HG03064 (cell line): ENCODE data around the gene KLHL22.
"Not testable (repeated sequence)": the region's sequence is repeated elsewhere in the genome, so short reads cannot be mapped to it uniquely, and the experiment has no call there.

Experiments
- ATAC-seq: cut with Tn5 transposase; IDR thresholded peaks from one replicate; pipeline ENCODE4 v1.9.1; 2021; ENCODE audit warnings: low read depth; ENCODE audit not compliant: unreplicated experiment

KLHL22 gene

GRCh38 chr22:20471126-20471833 is 24.3 kb downstream of the KLHL22 start:
- ATAC-seq, result no peak

GRCh38 chr22:20470525-20470924 is 25.1 kb downstream of the KLHL22 start:
- ATAC-seq, result not testable (repeated sequence)

- ATAC-seq, result no peak
These were observed 26.3 kb downstream of the KLHL22 start for GRCh38 chr22:20469110-20469868.

DNA sequence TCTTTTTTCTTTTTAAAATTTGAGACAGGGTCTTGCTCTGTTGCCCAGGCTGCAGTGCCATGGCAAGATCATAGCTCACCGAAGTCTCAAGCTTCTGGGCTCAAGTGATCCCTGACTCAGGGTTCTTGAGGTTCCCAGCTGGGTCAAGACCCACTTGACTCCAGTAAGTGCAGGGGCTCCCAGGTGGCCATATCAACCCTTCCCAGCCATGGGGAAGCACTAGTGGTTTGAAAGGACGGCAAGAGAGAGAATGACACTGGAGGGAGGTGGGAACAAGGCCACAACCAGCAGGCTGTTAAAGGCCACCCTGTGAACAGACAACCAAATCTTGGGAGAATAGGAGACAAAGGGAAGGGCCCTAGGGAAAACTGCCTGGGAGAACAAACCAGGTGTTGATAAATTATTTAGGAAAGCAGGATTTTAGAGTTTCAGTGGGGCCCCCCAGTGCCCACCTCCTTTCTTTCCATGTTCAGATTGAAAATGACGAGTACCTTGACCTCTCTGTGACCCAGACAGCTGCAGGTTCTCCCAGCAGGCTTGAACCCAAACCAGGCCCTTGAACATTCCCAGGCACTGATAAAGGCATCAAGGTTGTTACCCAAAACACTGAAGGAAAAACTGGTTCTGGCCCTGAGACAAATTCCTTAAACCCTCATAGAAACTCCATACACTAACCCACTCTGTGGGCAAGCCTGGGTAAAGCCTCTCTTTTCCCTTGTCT is 28.8 kb downstream of the KLHL22 start:
- ATAC-seq, result no peak

DNA sequence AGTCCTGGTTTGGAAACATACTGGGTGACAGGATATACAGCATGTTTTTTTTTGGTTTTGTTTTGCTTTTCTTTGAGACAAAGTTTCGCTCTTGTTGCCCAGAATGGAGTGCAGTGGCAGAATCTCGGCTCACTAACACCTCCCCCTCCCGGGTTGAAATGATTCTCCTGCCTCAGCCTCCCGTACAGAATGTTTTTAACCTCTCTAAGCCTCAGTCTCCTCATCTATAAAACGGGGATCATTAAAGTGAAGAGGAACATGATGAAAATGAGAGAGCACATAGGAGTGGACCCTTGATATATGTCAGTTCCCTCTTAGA is 29.9 kb downstream of the KLHL22 start:
- ATAC-seq, result no peak

DNA sequence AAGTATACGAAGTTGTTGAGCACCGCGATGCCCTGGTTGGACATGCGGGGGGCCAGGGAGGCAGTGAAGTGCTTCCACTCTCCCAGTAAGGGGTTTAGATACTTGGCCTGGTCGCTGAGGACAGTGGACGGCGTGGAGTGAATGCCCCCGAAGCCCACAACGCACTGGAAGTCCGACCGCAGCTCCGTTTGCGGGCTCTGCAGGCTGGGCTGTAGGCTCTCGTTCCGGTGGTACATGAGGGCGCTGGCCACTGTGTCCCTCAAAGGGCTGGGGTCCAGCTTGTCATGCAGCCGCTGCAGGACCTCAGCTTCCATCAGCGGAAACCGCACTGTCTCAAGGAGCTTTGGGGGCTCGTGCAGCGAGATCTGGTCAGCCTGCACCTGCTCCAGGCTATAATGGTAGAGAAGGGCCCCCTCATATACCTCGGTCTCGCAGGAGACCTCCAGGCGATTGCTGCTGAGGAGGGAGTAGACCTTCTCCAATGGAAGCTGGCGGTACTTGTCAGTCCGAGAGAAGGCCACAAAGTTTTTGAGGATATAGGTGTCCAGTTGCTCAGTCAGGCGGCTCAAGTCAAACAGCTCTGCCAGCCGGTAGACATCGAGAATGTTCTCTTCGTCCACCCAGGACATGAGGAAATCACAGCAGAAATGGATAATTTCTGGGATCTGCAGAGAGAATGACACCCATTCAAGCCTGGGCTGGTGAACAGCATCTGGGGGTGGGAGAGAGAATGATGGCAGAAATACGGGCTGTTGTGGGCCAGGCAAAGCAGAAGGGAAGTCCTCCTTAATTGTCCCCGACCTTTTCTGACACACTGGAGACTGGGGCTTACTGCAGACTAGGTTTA is 30.5 kb downstream of the KLHL22 start:
- no peak for ATAC-seq

DNA sequence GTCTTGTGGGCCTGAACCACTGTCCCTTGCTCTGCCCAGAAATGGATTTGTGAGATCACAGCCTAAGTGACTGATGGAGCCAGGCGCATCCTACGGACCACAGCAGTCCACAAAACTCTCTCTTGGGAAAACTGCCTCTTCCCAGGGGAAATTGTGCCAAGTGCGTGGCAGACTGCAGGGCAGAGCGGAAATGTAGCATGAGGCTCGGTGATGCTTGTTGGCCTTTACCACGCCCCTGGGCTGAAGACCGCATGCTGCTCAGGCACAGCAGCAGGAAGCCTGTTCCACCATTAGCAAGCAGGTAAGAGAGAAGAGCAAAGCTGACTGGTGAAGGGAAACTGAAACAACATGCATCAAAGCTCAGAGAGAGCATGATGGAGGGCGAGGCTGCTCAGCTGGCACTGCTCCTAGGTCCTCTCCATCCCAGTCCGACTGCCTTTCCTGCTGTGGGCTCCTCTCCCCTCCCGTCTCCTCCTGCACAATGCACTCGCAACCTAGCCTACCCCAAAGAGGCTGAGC is 31.4 kb downstream of the KLHL22 start:
- no peak for ATAC-seq

- ATAC-seq, result no peak
These were observed 32.1 kb downstream of the KLHL22 start for GRCh38 chr22:20463324-20464095.

DNA sequence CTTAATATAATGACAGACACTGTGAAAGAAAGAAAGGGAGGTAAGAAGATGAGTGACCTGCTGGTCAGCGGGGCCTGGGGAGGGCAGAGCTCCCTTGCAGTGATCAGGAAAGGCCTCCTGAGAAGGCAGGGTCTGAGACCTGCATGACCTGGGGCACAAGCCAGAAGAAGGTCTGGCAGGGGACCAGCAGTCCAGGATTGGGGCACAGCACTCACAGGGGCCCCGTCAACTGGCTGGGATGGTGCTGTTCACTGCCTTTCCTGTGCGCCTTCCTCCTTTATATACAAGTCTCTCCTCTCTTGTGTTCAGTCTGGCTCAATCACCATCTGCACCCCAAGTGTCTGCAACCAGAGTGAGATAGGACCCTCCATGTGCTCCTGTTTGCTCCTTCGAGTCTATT is 35.7 kb downstream of the KLHL22 start:
- ATAC-seq, result no peak

DNA sequence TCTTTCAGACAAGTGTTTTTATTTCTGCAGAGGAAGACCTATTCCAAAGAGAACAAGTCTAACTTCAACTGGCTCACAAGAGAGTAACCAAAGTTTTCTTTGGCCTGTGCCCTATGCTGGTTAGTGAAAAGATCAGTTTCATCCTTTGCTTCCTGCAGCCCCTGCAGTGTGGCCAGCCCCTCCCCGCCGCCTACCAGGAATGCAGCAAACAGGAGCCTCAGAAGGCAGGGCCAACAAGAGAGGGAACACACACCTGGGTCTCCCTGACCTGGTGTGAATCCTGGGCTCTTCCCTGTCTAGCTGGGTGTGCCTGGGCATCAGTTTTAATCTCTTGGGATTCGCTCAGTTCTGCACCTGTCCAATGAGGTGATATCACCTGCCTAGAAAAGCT is 36.4 kb downstream of the KLHL22 start:
- ATAC-seq, result no peak

DNA sequence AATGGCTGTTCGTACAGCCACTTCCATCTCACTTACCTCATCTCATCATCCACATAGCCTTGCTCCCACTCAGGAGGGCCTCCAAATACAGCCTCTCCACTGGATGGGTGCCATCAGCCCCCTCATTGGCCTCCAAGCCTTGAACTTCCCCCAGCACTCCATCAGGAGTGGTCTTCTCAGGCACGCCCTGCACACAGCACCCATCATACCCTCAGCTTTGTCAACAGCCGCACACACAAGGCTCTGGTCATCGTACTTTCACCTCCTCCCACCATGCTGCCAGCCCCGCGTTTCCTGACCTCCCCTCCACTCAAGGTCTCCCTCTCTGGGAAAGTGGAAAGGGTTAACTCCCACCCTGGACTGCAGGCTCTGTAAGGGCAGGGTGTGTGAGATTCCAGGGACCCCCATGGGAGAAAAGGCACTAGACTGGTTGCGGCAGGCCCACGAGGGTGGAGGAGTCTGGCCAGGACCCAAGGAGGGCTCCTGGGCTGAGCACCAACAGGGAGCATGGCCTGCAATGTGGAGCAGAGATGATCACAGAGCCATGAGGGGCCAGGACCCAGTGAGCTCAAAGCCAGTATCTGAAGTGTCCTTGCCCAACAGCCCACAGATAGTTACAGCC is 37.0 kb downstream of the KLHL22 start:
- no peak for ATAC-seq

- no peak for ATAC-seq
These were observed 37.9 kb downstream of the KLHL22 start for GRCh38 chr22:20457506-20458240.

DNA sequence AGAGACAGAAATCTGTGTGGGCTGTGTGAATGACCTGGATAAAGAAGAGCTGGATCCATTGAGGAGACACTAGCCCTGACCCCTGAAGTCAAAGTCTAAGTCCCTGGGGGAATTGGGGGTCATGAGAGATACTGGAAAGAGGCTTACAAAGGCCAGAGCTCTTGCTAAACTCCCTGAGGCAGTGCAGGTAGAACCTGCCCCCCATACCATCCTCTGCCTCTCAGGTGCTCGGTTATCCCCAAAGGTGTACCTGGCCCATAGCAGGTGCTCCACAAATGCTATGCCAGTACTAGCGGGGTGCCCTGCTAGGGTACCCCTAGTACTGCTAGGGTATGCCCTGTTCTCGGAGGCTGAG is 38.9 kb downstream of the KLHL22 start:
- no peak for ATAC-seq

GRCh38 chr22:20456064-20456721 is 39.4 kb downstream of the KLHL22 start:
- ATAC-seq, result no peak

GRCh38 chr22:20455709-20456063 is 39.9 kb downstream of the KLHL22 start:
- no peak for ATAC-seq

DNA sequence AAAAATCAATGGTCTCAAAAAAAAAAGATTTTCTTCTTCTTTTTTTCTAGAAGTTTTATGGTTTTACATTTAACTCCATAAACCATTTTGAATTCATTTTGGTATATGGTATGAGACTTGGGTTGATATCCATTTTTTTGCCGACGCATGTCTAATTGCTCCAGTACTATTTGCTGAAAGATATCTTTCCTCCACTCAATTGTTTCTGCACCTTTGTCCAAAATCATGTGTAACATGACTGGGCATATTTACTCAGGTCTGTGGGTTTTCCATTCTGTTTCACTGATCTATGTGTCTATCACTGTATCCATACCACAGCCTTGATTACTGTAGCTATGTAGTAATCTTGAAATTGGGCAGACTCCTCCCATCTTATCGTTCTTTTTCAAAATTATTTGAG is 42.4 kb downstream of the KLHL22 start:
- ATAC-seq, result no peak

DNA sequence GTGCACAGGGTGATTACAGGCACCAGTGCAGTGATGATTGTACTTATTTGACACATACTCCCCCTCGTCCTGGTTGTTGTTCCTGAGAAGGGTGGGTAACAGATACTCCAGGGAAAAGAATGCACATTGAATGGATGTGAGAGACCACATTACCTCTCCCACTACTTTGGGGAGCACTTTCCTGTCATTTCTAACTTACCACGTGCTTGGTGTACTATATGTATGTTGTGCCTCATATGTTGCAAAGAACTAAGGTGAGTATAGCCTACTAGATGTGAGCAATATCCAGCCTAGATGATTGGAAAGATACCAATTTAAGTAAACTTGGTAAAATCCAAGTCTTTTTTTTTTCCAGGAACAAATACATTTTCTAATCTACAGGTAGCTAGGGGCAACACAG is 43.7 kb downstream of the KLHL22 start:
- no peak for ATAC-seq

DNA sequence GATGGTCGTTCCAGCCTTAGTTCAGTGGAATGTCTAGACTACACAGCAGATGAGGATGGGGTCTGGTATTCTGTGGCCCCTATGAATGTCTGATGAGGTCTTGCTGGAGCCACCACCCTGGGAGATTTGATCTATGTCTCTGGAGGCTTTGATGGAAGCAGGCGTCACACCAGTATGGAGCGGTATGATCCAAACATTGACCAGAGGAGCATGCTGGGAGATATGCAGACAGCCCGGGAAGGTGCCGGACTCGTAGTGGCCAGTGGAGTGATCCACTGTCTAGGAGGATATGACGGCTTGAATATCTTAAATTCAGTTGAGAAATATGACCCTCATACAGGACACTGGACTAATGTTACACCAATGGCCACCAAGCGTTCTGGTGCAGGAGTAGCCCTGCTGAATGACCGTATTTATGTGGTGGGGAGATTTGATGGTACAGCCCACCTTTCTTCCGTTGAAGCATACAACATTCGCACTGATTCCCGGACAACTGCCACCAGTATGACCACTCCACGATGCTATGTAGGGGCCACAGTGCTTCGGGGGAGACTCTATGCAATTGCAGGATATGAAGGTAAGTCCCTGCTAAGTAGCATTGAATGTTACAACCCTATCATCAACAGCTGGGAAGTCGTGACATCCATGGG is 44.3 kb downstream of the KLHL22 start:
- ATAC-seq, result not testable (repeated sequence)
